Measurements from ENCODE around the gene ABLIM1. TPM values are rescaled to one million over a fixed set of nuclear protein-coding genes. Genes with fewer than 3 reads are reported as not detected.

ABLIM1 gene
- total and polyA plus RNA-seq, 2 of the 13 experiments (the other 11 are each of a cell fraction or from before 2014, with no cell fraction given) = 59.4 to 92.7 TPM

- TF ChIP-seq ZNF362 (CRISPR knock-in tag; IDR thresholded peaks at IDR 0.05; ENCODE audit: borderline replicate concordance) (no peak), MAFG (CRISPR knock-in tag; IDR thresholded peaks at IDR 0.05) (no peak), PRPF4 (IDR thresholded peaks at IDR 0.05; ENCODE audit: low read depth, low read length, poor library complexity, severe bottlenecking) (no peak), RNF219 (CRISPR knock-in tag; IDR thresholded peaks at IDR 0.05) (no peak), ZNF318 (CRISPR knock-in tag; IDR thresholded peaks at IDR 0.05) (no peak)
These were observed 272.5 kb downstream of the ABLIM1 start (continued) for GRCh38 chr10:114385557-114385956.

All from HepG2 (cell line).